Heart left ventricle (tissue), 13 donors: ENCODE measurements around the gene PATJ.

Experiments used
- CTCF ChIP-seq, 12 donors: fragments of 200-600 bp; sonication (generic) in 4 of 12; IDR thresholded peaks; one replicate each; pipeline versions ENCODE4 v1.5.0 to v1.8.0; 2018 to 2022; ENCODE audit warnings: antibody characterized with exemption in 12 of 12, mild to moderate bottlenecking in 5 of 12
- POLR2A ChIP-seq, 2 donors: fragments of 450-650 bp; IDR thresholded peaks; one replicate each; pipeline ENCODE4 v1.6.1; 2017; ENCODE audit warnings: antibody characterized with exemption in 2 of 2, mild to moderate bottlenecking in 2 of 2, moderate library complexity in 2 of 2
- donor health status: ischemic (EF 13 %, LVEDD 7.1; RV severe dilation, severe dysfunction).
- donor health status: DM: no; HTN: yes; CAD: no.
- donor health status: DM: no; HTN: no; CAD: no.
- donor health status: ischemic (EF 25% LVEDD 6.9; RV normal size, moderate dysfunction).
- donor health status: ischemic (EF 25% LVEDD 5.7; RV mildly dilated, moderate dysfunction).
- donor health status: ischemic (EF 35%, LVEDD 5.7; RV mildly dilated, moderate dysfunction).
- donor health status: nonischemic (EF 11% LVEDD 7.7; RV severe dilation, severe dysfunction).
- donor health status: DM: yes; HTN: yes; CAD: no.
- donor health status: PGD.
- donor health status: ischemic (EF 29% LVEDD 5.4; RV normal size, mild dysfunction).
- donor health status: nonischemic (EF 23%, LVEDD 6.1; RV moderate dilation, normal function).

GRCh38 chr1:61790837-61791236 lies 48.6 kb downstream of the PATJ start:
- TF ChIP-seq CTCF (IDR thresholded peaks at IDR 0.05) (no peak), POLR2A (IDR thresholded peaks at IDR 0.05) (no peak)
